NCI-H446 (cell line): Measurements from ENCODE around the gene HSD3B1.

ENCODE experiments used
- DNase-seq, 2 experiments: peaks; one replicate each; lab custom pipeline; 2025; lab: John Stamatoyannopoulos, UW

Gene HSD3B1

GRCh38 chr1:119506941-119507340 is at the start of gene HSD3B1:
Gene HSD3B1, plus strand, starts transcription at chr1:119507210. Its CDS starts 267 bp downstream, at chr1:119507477.
- DNase-seq: no peak

- no peak for DNase-seq
These were observed 44.0 kb upstream of the HSD3B1 start for GRCh38 chr1:119462964-119463363.

DNA sequence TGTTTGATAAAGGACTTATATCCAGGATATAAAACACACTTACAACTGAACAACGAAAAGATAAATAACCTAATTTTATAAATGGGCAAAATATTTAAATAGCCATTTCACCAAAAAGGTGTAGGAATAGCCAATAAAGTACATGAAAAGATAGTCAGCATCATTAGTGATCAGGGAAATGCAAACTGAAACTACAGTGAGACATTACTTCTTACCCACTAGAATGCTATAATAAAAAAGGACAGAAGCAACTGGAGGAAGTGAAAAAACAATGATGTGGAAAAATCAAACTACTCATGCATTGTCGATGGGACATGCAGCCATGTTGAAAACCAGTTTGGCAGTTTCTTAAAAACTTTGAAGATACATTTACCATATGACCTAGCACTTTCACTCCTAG is 43.4 kb upstream of the HSD3B1 start:
- no peak for DNase-seq

GRCh38 chr1:119466445-119466844 is 40.6 kb upstream of the HSD3B1 start:
- DNase-seq: no peak

DNA sequence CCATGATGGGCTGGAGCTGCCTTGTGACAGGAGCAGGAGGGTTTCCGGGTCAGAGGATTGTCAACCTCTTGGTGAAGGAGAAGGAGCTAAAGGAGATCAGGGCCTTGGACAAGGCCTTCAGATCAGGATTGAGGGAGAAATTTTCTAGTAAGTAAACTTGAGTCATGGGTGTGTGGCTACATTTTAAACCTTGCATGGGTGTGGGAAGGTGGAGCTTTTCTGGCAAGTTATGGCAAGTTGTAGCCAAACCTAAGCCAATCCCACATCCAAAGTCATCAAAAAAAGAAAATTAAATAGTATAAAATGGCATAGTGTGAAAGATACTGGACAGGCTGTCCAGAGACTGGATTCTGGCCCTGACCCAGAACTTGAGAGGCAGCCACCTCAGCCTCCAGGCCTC is 39.8 kb upstream of the HSD3B1 start:
- DNase-seq: no peak

- no peak for DNase-seq
These were observed 38.9 kb upstream of the HSD3B1 start for GRCh38 chr1:119467857-119468668.

DNA sequence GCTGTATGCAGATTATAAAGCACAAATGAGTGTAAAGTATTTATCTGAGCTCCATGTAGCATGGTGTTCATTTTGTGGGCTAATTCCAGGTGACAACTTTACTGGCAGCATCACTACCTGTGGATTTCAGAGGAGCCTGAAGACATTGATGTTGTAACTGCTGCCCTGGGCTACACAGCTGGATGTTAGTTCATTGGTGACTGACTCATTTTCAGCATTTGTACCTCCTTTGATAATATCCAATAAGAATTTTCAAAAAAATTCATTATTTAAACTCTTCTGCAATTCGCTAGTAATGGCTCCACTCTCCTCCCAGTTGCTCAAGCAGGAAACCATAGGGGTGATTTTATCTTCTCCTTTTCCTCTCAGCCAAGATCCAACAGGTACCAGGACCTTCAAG is 37.3 kb upstream of the HSD3B1 start:
- DNase-seq: no peak

DNA sequence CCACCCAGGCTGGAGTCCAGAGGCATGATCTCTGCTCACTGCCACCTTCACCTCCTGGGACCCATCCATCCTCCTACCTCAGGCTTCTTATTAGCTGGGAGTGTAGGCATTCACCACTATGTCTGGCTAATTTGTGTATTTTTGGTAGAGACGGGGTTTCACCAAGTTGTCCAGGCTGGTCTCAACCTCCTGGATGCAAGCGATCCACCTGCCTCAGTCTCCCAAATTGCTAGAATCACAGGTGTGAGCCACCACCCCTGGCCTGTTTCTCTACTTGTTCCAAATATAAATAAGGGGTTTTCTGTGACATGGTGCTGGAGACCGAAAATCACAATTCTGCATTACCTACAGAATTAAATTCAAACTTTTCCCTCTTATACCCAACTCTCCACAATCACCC is 36.6 kb upstream of the HSD3B1 start:
- no peak for DNase-seq

GRCh38 chr1:119470958-119471357 is 36.1 kb upstream of the HSD3B1 start:
- DNase-seq: no peak

DNA sequence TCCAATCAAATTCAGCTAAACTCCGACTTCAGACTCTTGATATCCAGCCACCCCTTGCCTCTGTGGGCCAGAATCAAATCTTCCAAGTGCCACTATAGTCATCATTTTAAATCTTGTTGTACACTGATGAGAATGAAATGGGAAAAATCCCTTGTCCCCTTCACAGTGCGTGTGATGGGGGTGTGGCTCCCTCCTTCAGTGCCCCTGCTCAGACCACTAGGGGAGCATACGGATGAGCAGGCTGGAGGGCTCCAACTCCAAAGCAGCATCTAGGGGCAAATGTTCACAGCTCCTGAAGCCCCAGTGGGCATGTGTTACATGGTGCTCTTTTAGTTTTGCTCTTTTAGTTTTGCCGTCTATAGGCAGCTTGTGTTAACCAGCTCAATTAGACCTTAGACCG is 35.4 kb upstream of the HSD3B1 start:
- DNase-seq: no peak

DNA sequence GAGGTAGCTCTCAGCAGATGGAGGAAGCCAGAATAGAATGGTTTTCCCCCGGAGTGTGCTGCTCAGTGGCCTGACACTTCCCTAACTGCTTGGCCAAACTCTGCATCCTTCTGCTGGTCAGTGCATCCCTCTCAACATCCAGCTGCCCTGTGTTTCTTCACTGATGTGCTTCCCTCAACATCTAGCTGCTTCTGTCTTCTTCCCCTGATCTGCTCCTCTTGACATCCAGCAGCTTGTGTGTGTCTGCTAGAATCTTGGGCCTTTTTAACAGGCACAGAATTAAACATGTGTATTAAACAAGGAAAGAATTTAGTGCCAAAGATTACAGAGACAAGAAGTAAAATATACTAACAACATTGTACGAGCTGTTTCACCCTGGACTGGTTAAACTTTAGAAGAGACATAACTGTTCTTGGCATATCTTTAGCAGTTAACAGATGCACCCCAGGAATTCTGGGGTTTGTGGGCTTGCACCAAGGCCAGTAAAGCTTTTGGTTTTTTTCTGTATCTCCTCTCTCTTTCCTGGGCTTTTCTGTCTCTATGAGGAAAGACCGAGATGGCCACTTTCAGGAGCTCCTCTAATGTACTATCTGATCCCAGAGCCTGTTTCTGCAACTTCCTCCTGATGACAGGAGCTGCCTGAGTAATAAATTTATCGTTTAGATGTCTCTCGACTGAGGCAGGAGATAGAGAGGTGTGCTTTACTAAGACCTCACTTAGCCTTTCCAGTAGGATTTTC is 34.8 kb upstream of the HSD3B1 start:
- no peak for DNase-seq

DNA sequence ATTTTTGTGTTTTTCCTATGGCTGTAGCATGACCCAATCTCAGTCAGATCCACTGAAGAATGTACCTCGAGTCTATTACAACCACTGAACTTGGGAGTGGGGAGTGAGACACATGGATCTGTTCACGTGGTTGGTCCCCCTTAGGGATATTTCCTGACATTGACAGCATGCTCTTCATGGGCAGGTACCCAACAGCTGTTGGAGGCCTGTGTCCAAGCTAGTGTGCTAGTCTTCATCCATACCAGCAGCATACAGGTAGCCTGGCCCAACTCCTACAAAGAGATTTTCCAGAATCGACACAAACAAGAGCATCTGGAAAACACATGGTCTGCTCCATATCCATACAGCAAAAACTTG is 34.2 kb upstream of the HSD3B1 start:
- DNase-seq: no peak

DNA sequence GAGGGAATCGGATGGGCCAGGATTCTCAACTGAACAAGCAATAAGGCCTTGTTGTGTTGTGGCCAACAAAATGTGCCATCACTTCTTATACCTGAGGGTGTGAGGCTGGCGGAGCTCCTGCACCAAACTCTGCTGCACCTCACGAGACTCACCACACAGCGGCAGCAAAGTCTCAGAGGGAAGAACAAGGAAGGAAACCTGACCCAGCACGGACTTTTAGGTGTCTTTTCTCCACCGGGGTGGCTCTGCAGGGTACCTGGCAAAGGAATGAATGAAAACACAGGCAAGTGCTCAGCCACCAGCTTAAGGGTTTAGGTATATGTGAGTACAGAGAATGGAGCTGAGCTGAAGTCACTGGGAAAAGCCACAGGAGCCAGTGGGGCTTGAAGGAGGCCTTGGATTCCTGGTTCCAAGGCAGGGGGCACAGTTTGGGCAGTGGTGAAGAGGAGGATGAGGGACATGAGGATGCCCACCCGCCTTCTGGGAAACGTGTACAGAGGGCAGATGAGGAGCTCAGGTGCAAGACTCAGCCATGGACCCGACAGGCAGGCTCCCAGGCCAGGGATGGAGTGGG is 31.1 kb upstream of the HSD3B1 start:
- DNase-seq: peak; percentile 3 to 38

DNA sequence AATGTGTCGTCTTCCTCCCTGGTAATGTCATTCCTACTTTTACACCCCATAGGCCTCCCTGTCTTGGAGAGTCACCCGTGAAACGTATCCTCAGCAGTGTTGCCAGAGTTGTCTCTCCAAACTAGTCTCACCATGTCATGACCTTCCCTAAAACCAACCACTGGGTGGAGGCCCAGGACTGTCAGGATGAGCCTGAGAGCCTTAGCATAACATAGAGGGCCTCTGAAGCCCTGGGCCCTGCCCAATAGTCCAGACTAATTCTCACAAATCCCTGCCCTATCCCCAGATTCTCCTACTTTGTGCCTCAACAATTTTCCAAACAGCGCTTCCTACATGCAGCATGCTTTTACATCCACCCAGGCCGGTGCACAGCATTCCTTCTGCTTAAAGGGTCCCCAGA is 29.3 kb upstream of the HSD3B1 start:
- DNase-seq: no peak

GRCh38 chr1:119480175-119480574 is 26.8 kb upstream of the HSD3B1 start:
- no peak for DNase-seq

DNA sequence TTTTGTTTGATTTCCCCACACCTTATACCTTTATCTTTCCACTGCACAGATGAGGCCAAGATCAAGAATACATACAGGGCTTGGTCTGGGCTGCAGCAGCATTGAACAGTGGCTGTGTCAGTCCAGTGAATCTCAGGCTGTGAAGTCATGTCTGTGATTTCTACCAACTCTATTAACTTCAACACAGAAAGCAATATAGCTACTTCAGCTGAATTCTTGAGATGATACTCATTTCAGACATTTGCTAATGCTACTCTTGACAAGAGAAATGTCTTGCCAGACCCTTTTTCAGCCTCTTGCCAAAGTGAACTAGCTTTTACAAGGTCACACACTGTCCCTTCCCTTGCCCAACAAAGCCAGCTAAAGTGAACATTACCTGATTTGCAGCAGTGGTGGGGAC is 25.1 kb upstream of the HSD3B1 start:
- no peak for DNase-seq

- DNase-seq: no peak
These were observed 24.2 kb upstream of the HSD3B1 start for GRCh38 chr1:119482517-119483425.

GRCh38 chr1:119483441-119484200 is 23.4 kb upstream of the HSD3B1 start:
- DNase-seq: no peak

GRCh38 chr1:119485201-119485600 is 21.8 kb upstream of the HSD3B1 start:
- no peak for DNase-seq

GRCh38 chr1:119488216-119488615 is 18.8 kb upstream of the HSD3B1 start:
- DNase-seq: no peak

DNA sequence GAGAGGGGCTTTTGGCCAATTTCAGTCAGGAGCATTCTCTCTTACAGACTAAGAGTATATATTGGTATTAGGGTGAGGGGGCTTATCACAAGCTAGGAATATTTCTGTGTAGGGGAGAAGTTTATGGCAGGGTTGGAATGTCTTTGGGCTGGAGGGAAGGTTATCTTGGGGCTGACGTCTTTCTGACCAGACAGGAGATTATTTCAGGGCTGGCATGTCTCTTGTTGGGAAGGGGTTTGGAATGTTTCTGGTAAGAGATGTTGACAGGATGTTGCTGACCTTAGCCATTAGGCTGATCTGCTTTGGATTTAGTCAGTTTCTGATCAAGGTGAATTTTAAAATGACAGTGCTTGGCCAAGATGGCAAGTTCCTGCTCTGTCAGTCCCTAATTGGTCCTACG is 17.8 kb upstream of the HSD3B1 start:
- no peak for DNase-seq
